NCI-H446 (cell line): ENCODE measurements around the gene EFL1.

Source experiments
- DNase-seq, 2 experiments: peaks; one replicate each; lab custom pipeline; 2025; lab: John Stamatoyannopoulos, UW

EFL1 gene

DNA sequence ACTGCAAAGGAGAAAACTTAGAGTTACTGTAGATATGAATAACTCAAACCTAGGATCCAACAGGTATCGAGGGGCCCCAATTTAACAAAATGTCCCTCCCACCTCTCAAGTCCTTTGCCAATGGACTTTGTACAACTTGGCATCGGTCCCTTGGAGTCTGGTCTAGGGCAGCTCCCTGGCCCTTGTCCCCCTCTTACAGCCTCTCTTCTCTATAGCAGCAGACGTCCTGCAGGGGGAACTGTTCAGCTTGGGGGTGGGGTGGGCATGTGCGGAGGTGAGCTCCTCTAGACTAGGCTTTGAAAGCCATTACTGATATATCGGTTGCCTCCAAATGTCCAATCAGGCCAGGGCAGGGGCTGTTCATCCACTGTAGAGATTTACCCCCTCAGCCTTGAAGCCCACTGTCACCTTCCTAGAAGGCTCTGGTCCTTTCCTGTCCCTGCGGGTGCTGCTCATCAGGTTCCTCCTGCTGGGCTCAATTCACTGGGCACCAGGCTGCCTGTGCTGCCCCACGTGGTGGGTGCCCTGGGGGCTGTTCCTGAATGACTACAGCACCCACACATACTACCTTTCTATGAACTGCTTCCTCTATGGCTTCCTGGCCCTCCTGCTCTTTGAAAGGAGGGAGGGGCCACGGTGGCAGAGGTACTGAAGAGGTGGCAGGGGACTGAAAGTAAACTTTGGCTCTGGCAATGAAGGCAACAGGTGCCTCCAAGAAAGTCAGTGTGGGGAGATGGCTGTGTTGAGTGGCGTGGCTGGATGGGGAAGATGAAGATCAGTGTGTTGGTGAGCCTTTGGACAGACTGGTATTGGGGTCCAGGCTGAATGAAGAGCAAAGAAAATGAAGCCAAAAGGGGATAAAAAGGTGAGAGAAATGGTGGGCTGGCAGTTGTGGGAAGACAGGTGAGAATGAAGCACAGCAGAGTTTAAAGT, 137.9 kb downstream of the EFL1 start:
- no peak for DNase-seq

DNA sequence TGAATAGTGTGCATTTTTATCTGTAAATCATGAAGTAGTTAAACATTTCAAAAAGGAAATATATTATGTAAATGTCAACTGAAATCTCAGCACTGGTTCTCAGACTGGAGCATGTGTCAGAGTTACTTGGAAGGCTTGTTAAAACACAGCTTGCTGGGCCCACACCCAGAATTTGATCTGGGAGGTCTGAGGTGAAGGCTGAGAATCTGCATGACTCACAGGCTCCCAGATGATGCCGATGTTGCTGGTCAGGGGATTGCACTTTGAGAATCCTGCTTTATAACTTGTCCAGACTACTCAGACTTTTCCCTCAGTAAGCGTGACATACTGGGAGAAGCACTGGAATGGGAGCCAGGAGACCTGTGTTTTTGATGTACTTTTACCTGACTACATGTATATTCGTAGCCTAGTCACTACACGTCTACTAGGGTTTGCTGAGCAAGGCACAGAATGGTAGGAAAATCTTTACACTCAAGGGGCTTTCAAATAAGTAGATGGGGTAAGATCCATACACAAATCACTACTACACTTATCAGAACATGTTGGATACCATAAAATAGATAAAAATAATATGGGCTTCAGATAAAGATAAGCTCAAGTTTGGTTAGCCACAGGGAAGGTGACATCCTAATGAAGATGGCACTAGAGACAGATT, 139.7 kb downstream of the EFL1 start:
- DNase-seq, result no peak

DNA sequence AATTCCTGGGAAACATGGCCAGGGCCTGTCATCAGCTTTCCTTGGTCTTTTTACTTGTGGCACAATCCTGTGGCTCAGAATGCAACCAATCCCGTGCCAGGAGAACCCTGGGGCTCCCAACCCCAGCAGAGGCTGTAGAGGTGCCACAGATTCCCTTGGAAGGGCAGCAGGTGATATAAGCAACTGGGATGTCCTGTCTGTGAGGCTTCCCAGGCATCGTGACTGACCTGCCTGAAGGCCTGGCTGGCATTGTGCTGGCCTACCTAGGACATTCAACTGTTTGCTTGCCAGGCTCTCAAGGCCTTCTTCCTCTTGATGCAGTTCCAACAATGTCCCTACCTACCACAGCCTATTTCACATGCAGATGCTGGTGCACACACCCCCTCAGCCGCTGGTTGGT, 144.5 kb downstream of the EFL1 start:
- no peak for DNase-seq

DNA sequence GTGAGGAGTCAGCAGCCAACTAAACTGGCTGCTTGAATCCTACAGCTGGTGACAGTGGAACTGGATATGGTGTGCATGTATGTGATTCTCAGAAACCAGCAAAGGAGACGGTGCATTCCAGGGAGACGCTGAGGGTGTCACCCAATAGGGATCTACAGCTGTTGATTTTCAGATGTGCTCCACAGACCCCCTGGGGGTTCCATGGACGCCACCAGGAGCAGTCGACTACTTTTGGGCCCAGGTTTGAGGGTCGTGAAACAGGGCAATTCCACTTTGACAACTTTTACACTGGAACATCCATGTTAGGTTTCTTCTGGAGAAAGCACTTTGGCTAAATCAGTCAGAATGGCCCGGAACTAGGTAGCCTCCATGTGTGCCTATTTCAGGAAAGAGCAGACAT, 145.2 kb downstream of the EFL1 start:
- no peak for DNase-seq

DNA sequence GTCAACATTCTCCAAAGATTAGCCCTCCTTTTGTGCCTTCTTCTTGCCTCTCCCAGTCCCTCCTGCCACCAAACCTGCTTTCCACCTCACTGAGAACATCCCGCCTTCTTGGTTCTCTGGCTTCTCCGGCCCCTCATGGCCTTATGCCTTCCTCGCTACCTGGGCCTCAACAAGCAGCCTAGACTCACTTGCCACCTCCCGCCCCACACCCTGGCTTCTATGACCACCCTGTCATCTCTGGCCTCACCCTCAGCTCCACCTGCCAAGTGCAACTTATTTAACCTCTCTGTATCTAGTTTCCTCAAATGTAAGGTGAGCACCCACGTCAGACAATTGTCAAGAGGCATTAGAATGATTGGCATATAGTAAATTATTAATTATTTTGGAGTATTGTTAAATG, 147.9 kb downstream of the EFL1 start:
- DNase-seq, result no peak

DNA sequence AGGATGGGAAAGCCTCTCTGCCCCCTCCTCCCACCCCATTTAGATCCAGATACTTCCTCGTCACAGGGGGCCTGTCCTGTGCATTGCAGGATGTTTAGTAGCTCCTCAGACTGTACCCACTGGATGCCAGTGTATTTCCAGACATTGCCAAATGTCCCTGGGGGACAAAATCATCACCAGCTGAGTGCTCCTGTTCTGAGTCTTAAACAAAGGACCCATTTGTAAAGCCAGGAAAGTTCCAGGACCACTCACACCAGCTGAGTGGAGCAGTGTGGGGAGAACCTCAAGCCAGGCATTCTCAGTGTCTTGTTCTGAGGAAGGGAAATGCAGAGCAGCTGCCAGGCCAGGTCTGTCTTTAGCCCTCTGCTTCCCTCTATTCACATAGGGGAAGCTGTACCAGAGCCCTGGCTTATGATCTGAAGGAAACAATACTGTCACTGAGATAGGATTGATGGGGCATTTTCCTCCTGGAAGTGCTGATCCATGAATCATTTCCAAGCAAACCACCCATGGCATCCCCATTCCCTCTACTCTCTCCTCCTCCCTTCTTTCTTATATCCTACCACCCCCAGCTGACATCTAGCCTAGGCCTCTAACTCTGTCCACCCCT, 149.3 kb downstream of the EFL1 start:
- no peak for DNase-seq

DNA sequence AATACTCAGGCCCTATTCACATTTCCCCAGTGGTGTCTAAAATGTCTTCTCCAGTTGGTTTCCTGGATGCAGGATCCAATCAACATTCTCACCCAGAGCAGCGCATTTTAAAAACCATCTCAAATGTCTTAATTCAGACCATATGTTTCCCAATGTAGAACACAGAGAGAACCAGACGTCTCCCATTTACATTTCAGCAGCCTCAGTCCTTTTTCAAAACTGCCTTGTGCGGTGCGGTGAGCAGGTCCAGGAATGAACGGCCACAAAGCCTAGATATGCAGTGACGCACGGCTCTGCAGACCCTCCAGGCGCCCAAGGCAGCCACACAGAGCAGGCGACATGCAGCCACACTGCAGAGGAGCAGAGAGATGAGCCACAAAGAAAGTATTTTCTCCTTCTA, 150.6 kb downstream of the EFL1 start:
- no peak for DNase-seq

DNA sequence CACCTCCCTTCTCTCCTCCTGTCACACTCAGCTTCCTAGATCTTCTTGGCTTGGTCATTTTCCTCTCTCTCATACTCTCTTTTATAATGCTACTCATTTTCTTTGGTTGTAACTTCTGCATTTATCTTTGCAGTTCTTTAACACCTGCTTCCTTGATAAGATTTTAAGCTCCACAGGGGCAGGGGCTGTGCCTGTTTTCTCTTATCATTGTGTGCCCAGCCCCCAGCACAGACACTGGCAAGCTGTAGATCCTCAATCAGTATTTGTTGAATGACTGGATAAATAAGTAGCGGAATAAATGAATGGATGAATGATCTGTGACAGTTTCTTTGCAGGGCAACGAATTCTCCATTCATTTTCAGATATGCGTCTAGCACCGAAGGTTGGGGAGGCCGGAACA, 152.4 kb downstream of the EFL1 start:
- DNase-seq, result no peak

DNA sequence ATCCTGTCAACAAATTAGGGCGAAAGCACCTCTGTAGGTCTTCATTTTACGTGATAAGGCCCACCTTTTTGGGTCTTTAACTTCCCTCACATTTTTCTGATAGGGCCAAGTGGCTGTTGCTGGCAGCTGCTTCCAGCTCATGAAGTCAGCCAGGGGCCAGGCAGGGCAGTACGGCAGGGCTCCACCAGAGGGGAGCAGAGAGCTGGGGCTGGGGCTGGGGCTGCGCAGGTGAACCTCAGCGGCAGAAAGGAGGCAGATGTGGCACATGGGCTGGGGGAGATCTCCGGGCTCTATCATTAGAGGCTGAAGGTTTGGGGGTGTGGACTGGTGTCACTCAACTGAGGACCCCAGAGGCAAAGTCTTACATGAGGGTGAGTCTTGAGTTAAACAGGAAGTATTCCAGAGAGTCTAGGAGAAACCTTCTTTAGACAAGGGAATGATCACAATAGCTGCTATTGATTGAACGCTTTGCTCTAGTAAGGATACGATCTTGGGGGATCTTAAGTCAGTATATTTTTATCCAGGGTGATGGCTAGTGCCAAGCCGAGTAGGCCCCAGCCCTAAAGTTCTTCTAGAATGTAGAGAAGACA, 153.9 kb downstream of the EFL1 start:
- peak in 1 of 2 experiments; percentile 4 for DNase-seq

DNA sequence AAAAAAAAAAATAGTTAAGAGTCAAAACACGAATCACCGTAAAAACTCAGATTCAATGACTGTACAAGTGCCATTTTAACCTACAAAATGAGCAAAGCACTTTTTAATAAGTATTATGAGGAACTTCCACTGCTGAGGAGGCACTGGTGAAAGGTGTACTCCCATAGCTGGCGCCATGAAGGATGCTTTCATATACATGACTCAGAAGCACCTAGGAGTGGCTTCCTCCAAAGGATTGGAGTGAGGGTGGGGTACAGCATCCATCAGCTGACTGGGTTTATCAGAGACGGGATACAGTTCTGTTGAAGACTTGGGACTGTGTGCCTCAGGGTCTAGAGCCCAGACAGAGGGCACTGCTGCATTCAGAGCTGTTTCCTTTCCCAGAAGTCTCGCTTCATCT, 155.9 kb downstream of the EFL1 start:
- no peak for DNase-seq

DNA sequence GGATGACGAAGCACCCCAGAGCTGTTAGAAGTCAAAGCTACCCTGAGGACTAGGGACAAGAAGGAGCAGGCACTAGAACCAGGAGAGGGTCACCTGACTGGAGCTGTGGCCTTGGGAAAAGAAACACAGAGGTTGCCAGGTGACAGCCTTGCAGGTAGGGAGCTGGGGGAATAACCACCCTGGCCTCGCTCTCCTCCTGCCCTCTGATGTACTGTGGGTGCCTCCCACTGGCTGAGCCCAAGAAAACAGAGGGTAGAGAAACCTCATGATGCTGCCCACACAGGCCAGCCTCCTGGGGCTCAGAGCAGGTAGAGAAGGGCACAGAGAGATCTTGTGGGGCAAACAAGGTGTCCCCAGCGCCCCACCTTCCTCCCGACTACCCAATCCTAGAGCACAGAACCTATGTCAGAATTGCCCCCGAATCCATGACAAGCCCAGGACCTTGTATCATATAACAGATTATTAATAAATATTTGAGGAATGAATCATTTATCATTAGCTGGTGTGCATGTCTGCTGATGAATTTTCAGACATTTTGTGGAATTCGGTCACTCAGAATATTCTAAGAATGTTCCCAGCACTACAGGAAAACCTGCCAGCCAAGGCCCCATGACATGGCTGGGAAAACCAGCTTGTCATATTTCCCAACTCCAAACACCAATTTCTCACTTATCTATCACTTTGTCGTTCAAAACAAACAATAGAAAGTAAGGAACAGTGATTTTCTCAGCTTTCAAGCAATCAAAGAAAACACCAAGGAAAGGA, 156.9 kb downstream of the EFL1 start:
- no peak for DNase-seq

DNA sequence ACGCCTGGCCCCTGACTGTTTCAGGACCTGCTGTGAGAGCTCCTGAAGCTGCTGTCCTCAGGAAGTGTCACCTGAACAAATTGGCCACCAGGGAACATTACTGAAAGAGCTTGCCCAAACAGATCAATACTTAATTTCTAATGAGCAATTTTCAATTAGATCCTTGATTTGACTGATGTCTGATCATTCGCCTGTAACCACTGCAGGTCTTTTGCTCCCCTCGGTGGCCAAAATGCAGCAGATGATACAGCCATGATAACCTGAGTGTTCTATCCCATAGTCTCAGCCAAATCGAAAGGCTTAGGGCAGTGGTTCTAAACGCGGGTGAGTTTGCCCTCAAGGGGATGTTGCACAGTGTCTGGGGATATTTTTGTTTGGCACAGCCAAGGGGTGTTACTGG, 159.1 kb downstream of the EFL1 start:
- DNase-seq, result peak in 1 of 2 experiments; percentile 18

DNA sequence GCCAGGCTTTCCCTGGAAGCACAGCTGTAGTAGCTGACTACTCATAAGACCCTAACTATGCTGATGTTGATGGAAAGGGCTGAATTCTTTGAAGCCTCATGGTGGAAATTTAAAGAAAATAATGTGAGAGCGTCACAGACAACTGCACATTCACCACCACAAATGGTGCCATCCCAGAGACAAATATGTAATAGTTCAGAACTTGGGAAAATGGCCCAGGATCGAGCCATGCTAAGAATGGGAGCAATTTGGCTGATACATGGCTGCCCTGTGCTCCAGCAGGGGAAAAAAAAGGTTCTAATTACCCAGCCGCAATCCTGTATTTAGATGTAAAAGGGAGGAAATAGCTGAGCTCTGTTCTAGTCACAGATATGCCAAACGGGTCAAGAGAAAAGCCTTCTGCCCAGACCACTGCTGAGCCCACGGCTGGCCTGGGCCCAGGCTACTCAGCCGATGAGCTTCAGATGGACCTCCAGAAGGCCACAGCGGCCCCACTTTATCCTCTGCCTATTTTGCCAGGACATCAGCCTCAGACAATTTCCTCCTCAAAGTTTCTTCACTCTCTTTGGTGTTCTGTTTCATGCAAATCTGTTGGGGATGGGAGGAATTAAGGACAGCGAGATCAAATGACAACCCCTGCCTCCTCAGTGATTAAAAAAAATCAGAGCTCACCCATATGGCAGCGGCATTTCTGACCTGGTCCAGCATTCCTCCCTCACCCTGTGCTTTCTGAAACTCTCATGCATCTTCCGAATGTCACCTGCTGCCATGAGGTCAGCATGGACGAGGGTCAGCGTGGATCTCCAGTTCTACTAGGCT, 162.2 kb downstream of the EFL1 start:
- DNase-seq, result no peak

DNA sequence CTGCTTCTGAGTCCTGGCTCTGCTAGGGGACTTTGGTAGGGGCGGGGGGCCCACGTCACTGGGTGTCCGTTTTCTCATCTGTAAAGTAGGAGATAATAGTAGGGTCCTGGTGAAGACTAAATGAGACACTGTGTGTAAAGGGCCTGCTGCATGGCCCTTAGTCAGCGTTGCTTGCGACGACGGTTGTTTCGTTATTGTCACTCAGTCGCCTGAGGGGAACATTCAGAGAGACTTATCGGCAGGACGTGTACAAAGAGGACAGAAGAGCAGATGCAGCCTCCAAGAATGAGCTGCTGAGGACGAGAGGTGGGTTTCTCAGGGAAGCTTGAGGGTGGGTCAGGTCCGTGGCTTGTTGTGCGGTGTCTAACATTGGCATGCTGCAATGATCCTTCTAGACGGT, 163.9 kb downstream of the EFL1 start:
- no peak for DNase-seq

DNA sequence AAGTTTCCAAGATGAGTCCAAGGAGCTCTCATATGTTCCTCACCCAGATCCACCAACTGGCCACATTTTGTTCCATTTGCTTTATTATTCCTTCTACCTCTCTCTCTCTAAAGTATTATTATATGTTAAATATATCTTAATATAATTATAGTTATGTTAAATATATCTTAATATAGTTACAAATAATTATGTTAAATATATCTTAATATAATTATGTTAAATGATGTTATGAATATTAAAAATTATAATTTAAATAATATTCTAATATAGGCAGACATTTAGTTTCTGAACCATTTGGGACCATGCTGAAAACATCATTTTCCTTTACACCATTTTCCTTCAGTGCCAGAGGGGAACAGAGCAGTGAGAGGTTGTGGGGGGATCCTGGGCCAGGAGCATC, 166.7 kb downstream of the EFL1 start:
- DNase-seq, result no peak

DNA sequence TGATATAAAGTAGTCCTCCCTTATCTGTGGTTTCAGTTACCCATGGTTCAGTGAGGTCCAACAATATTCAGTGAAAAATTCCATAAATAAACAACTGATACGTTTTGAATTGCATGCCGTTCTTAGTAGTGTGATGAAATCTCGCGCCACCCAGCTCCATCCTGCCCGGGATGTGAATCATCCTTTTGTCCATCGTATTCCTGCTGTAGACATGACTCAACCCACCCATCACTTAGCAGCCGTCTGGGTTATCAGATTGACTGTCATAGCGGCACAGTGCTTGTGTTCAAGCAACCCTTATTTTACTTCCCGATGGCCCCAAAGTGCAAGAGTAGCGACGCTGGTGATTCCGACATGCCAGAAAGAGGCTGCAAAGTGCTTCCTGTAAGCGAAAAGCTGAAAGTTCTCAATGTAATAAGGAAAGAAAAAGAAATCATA, 168.7 kb downstream of the EFL1 start:
- DNase-seq, result no peak

DNA sequence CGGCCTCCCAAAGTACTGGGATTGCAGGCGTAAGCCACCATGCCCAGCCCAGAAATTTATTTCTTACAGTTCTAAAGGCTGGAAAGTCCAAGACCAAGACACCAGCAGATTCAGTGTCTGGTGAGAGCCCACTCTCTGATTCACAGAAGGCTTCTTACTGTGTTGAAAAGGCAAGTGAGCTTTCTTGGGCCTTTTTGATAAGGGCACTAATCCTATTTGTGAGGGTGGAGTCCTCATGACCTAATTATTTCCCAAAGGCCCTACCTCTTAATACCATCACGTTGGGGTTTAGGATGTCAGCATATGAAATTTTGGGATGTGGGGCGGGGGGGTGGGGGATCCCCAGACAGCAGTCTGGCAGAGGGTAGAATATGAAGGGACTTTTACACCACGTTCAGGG, 169.2 kb downstream of the EFL1 start:
- DNase-seq, result no peak

DNA sequence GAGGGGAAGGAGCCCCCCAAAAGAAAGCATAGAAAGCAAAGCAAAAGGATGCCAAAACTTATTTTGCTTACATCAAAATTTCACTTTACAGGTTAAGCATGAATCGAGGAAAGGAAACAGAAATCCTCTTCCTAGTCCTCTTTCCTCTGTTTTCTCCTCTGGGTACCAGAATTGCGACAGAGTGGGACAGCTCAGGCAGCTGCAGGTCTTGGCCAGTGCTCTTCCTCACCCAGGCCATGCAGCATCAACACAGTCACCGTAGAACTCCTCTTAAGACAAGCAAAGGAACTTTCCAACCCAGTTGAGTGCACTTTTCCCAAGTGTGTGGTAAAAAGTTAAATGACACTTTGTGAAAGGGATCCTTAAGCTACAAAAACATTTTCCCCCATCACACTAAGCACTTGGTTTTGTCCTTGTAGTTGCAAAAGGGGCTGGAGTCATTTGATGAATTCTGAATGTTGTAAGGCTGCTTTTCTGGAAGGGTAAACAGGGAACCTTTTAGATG, 170.8 kb downstream of the EFL1 start:
- DNase-seq, result no peak

DNA sequence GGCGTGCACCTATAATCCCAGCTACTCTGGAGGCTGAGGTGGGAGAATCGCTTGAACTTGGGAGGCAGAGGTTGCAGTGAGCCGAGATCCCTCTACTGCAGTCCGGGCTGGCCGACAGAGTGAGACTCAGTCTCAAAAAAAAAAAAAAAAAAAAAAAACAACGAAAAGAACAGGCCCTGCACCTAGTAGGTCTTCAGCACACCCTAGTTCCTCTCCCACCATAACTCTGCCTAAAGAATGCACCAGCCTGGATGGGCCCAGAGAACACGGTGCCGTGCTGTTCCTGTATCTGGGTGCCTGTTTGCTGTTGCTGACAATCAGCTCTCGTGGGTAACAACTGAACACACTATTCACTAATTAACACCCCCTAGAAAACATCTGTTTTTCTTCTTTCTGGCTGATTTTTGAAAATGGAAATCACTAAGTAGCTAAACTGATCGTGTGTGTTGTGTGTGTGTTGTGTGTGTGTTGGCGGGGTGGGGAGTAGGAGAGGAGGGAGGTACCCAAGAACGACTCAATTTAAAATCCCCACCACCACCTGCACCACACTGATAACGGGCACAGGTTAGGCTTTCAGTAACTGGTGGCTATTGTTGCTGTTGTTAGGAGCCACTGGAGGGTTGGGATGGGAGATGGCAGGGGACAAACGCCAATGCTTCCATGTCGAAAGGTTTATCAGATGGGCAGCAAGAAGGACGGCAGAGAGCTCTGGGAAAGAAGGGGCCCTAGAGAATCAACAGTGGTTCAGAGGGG, 176.1 kb downstream of the EFL1 start:
- DNase-seq, result no peak
